Amniotic stem cell (primary cell): Measurements from ENCODE around the gene LGR6.
A peak's percentile ranks its signal among the peaks of the same experiment; 100 is the strongest.

Source experiments
- DNase-seq: peaks from one replicate; lab custom pipeline; 2025; lab: John Stamatoyannopoulos, UW

The LGR6 gene

GRCh38 chr1:202199040-202199889 is 5.7 kb downstream of the LGR6 start:
- DNase-seq, result no peak

- no peak for DNase-seq
Observed at GRCh38 chr1:202200112-202200548, 6.5 kb downstream of the LGR6 start.

GRCh38 chr1:202200669-202201068 is 7.1 kb downstream of the LGR6 start:
- DNase-seq, result no peak

- DNase-seq, result no peak
Observed at GRCh38 chr1:202201266-202201665, 7.7 kb downstream of the LGR6 start.

GRCh38 chr1:202201971-202202370 is 8.4 kb downstream of the LGR6 start:
- no peak for DNase-seq

GRCh38 chr1:202202500-202203168 is 9.0 kb downstream of the LGR6 start:
- no peak for DNase-seq

GRCh38 chr1:202203238-202204039 is 9.8 kb downstream of the LGR6 start:
- DNase-seq, result no peak

- DNase-seq, result no peak
Observed at GRCh38 chr1:202204065-202204464, 10.5 kb downstream of the LGR6 start.

- DNase-seq, result no peak
Observed at GRCh38 chr1:202205523-202206190, 12.1 kb downstream of the LGR6 start.

- DNase-seq, result peak; percentile 14
Observed at GRCh38 chr1:202207292-202207691, 13.7 kb downstream of the LGR6 start.

- DNase-seq, result no peak
Observed at GRCh38 chr1:202208351-202208857, 14.8 kb downstream of the LGR6 start.

- DNase-seq, result no peak
Observed at GRCh38 chr1:202210385-202210784, 16.8 kb downstream of the LGR6 start.

- no peak for DNase-seq
Observed at GRCh38 chr1:202210969-202211368, 17.4 kb downstream of the LGR6 start.

- DNase-seq, result no peak
Observed at GRCh38 chr1:202212787-202213186, 19.2 kb downstream of the LGR6 start.

- DNase-seq, result no peak
Observed at GRCh38 chr1:202213361-202214088, 19.9 kb downstream of the LGR6 start.

GRCh38 chr1:202214089-202214843 is 20.7 kb downstream of the LGR6 start:
- no peak for DNase-seq

GRCh38 chr1:202215472-202216130 is 22.0 kb downstream of the LGR6 start:
- no peak for DNase-seq

GRCh38 chr1:202216691-202217090 is 23.1 kb downstream of the LGR6 start:
- no peak for DNase-seq

- DNase-seq, result no peak
Observed at GRCh38 chr1:202217516-202217915, 23.9 kb downstream of the LGR6 start.

GRCh38 chr1:202217951-202218350 is 24.4 kb downstream of the LGR6 start:
- no peak for DNase-seq
